CD1c-positive myeloid dendritic cell (primary cell): ENCODE data around the gene KBTBD13.
A peak's percentile ranks its signal among the peaks of the same experiment; 100 is the strongest.
"Not testable (repeated sequence)": the region's sequence is repeated elsewhere in the genome, so short reads cannot be mapped to it uniquely, and the experiment has no call there.

Experiments used
- DNase-seq: peaks from one replicate; pipeline ENCODE4 v3.0.0-alpha.2; 2016; ENCODE audit errors: extremely low spot score

KBTBD13 gene

GRCh38 chr15:65087873-65088642 is 11.5 kb downstream of the KBTBD13 start:
- no peak for DNase-seq

- DNase-seq, result no peak
These were observed 12.1 kb downstream of the KBTBD13 start for GRCh38 chr15:65088643-65089021.

DNA sequence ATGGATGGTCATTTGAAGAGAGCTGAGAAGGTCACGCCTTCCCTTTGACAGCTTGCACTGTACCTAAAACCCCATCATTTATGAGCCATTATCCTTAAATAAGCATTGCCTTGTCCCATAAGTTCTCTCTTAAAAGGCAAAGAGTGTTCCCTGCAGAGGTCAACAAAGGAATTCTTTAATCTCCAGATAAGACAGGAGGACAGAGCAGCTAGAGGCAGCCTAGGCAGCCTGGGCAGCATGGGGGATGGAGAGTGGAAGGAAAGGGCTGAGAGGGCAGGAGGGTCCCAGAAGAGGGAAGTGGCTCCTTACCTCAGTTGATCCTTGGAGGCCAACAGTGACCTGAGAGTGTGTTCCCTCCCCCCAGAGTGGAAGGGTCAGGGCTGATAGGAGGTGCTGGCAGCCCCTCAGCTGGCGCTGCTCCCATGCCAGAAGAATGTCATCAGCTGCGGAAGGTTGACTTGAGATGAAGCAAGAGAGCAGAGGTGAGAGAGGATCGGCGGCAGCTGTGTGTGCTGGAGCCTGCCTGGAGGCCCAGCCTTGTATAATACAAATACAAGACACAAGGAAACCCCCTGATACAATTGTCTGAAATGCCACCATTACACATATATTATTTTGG is 12.8 kb downstream of the KBTBD13 start:
- DNase-seq, result no peak

DNA sequence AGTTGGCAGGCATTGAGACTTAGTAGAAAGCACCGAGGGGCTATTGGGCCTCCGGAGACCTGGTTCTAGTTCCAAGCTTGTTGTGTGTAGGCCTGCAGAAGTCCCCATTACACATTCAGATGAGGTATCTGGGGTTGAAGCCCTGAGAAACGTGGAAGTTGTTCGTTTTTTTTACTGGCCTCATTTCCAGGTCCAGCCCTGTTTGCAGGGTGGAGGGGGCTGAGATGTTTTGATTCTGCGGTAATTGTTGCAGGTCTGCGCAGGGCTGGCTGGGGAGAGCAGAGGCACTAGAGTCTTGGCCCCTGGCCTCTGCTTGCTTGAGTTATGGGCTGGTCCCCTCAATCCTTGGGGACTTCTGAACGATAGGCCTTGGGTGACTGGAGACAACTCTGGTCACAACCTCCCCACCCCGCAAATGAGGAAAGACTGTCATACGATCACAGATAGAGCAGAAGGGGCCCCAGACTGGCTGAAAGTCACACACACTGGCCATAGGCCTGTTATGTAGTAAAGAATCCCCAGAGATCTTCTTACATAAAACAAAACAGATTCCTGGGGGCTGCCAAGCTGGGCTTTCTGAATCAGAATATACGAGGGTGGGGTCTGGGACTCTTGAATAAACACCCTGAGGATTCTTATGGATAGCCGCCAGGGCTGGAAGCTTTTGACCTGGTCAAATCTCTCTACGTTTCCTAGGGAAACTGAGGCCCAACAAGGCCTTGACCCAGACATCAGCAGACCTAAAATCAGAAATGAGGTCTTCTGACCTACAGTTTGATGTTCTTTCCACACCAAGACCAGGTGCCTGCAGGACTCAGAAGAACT is 15.6 kb downstream of the KBTBD13 start:
- no peak for DNase-seq

DNA sequence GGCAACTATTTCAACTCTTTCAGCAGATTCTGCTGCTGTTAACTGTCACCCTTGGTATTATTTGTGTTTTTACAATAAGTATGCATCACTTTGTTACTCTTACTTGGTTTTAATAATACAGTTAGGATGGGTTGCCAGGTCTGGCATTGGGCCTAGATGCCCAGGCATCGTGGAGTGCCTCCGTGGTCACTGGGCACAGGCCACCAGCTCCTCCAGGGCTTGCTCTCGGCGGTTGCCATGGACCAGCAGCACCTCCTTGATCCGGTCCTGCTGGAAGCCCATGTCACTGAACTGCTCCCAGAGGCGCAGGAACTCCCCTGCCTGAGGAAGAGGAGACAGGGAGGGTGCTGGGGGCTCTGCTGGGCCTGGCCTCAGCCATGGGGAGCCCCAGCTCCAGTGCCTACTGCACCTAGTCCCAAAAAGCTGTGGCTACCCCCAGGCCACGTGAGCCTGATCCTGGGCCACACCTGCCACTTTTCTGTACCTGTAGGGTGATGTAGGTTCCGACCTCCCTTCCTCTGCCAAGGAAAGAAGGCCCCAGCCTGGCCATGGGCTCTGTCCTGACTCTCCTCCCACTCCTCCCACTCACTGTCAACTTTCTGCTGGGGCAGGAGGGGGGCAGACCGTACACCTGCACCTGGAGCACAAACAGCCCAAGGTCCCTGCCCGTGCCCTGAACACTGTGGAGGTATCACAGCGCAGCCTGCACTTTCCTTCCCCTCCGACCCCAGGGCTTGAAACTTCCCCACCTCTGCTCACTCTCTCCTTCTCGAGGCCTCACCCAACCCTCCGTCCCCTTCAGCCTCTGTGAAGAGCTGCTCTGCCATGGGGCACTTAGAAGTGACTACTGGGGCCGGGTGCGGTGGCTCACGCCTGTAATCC is 16.6 kb downstream of the KBTBD13 start:
- no peak for DNase-seq

- not testable (repeated sequence) for DNase-seq
These were observed 17.2 kb downstream of the KBTBD13 start for GRCh38 chr15:65093793-65094170.

GRCh38 chr15:65094294-65094995 is 17.9 kb downstream of the KBTBD13 start:
- DNase-seq, result no peak

DNA sequence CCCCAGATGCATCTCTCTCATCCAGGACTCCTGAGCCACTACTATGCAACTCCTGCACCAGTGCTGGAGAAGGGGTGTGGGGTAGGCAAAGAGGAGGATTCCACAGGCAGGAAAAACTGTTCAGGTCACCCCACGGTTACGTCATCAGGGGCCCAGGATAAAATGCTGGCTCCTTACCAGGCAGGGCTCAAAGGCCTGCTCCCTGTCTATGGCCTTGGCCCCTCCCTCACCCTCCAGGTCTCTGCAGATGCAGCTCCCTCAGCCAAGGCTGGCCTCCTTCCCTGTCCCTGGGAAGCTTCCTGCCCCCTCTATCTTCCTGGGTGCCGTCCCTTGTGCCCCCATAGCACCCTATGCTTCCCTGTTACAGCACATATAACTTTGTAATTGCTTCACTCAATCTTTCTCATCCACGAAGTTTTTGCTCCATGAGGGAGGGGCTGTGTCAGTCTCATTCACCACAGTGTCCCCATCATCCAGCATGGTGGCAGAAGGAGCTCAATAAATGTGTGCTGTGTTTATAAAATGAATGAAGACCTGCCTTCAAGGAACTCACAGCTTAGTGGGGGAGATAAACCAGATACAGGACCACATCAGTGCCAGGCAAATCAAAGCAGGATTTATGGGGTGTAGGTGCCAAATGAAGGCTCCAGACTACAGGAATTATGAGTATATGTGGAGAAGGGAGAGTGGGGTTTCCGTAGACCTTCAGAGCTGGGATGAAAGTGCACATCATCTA is 18.6 kb downstream of the KBTBD13 start:
- DNase-seq, result no peak

GRCh38 chr15:65095747-65096104 is 19.2 kb downstream of the KBTBD13 start:
- no peak for DNase-seq

- no peak for DNase-seq
These were observed 20.2 kb downstream of the KBTBD13 start for GRCh38 chr15:65096481-65097385.

DNA sequence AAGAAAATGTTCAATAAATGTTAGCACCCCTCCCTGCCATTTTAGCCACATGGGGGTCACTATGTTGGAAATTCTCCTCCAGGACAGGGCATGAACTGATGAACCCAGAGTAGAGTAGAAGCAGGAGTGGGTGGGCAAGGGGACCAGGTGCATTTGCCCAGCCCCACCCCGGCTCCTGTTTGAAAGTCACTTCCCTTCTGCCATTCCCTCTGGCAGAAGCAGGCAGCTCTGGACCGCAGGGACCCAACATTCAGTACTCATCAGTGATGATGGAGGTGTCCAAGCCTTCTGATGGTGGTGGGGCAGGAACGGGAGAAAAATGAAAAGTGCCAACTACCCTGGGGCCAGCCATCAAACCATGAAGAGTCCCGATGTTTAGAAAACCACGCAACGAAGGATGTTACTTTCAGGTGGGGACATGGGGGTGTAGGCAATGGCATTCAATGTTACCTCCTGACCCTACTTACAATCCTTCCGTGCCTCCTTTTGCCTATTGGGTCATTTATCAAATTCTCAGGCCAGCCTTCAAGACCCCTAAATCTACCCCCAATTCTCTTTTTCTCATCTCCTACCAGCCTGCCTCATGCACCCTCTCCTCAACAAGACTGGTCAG is 21.2 kb downstream of the KBTBD13 start:
- DNase-seq, result no peak

GRCh38 chr15:65099336-65099735 is 22.8 kb downstream of the KBTBD13 start:
- DNase-seq, result no peak

DNA sequence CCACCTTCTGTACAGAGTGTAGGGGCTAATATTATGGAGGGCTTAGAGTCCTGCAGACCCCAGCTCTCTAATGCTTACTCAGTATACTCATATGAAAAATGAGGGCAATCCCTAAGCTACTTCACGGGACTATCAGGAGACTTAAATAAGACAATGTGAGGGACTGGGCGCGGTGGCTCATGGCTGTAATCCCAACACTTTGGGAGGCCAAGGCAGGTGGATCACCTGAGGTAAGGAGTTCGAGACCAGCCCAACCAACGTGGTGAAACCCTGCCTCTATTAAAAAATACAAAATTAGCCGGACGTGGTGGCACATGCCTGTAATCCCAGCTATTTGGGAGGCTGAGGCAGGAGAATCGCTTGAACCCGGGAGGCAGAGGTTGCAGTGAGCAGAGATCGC is 23.3 kb downstream of the KBTBD13 start:
- DNase-seq, result not testable (repeated sequence)

DNA sequence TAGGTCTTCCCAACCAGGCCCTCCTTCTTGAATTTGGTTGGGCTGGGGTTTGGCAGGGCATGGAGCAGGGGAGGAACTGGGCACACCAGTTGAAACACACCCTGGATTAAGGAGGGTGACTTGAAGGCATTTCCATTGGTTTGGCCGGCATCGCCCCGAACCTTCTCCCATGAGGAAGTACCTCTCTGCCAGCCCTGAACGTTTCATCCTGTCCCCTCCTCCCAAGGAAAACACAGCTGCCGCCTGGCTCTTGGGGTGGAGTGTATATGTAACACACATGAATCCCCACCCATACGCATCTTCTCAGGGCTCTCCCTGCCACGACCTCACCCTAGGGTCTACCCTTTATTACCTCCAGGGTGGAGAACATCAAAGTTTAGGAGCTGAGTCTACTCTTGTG is 23.9 kb downstream of the KBTBD13 start:
- DNase-seq, result no peak

GRCh38 chr15:65101411-65101890 is 24.9 kb downstream of the KBTBD13 start:
- DNase-seq, result peak; percentile 65

DNA sequence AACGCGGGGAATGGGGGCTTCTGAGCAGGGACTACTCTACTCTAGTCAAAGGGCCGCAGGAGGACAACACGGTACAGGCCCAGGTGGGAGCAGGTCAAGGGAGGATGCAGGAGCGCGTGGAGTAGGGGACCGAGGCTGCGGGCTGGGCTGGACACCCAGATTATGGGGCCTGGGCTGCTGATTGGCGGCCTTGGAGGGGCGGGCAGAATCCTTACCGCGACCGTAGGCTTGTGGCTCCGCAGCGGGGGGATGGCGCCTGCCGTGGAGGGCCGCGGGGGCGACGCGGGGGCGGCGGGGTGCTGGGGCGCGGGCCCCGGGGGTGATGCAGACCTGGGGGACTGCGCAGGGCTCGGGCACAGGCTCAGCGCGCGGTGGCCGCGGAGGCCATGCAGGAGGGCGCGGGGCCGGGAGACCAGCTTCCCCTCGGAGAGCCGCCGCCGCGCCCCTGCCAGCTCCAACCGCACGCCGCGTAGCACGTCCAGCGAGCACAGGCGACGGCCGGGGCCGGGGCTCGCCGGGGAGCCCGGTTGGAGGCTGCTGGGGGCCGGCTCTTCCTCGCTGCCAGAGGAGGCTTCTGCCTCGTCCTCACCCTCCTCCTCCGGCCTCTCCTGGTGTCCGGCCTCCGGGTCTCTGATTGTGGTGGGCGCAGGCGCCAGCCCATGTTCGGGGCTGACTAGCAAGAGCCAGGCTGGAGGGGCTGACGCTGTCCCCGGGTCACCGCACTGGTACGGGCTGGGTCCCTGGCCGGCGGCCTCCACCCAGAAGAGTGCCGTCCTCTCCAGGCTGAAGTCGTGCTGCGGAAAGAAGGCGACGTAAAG is 25.6 kb downstream of the KBTBD13 start:
- DNase-seq, result no peak

DNA sequence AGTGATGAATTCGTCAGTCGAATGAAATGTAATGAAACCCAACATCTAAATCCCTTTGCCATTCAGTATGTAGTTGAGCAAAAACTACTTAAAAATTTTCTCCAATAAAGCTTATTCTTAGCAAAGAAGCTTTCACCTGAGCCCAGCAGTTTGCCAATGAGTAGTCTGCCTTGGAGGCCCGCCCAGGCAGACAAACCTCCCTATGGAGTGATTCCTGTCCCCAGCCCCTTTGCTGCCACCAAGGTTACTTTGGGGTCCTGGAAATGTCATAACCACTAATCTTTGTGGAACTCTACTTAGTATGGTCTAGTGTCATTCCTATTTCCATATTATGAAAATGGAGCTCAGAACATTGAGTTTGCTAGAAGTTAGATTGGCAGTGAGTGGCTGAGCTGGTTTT is 26.4 kb downstream of the KBTBD13 start:
- no peak for DNase-seq

GRCh38 chr15:65105038-65105437 is 28.5 kb downstream of the KBTBD13 start:
- DNase-seq, result no peak
